IMR-90 (cell line): Measurements from ENCODE around the gene GP9. TPM values are rescaled to one million over a fixed set of nuclear protein-coding genes. Genes with fewer than 3 reads are reported as not detected.

Experiments used
- ATAC-seq: fragments of 200-7000 bp; cut with Tn5 transposase; 2 replicates; pipeline ENCODE4 v1.9.1; 2020; ENCODE audit warnings: low read depth, mild to moderate bottlenecking, moderate library complexity
- BruUV-seq: library from RNA; stranded (reverse); fragments of 400-500 nt; replicated peaks from 2 replicates; lab custom pipeline; 2021; lab: Mats Ljungman, UMichigan
- CTCF ChIA-PET: fragments of 300-600 bp; formaldehyde crosslinking; extraction: SDS; loops from one replicate; lab custom pipeline; 2021; ENCODE audit warnings: antibody characterized with exemption; lab: Yijun Ruan, JAX
- POLR2A ChIA-PET: fragments of 300-600 bp; sonication (Branson Sonifier 250); formaldehyde crosslinking; loops from one replicate; lab custom pipeline; 2022; ENCODE audit warnings: antibody characterized with exemption; ENCODE audit not compliant: unreplicated experiment; lab: Charles Lee
- DNase-seq: peaks from one replicate; pipeline ENCODE4 v3.0.0; 2013
- H2AFZ ChIP-seq: replicated peaks from 2 replicates; pipeline ENCODE3; 2013; ENCODE audit warnings: low read length, mild to moderate bottlenecking; ENCODE audit not compliant: poor library complexity
- H2AK5ac ChIP-seq: 2 replicates; pipeline ENCODE4 v1.6.1; 2013; ENCODE audit warnings: low read depth, low read length, inconsistent platforms
- H2AK9ac ChIP-seq: replicated peaks from 2 replicates; pipeline ENCODE3; 2013; ENCODE audit warnings: mild to moderate bottlenecking, low read depth, low read length, moderate library complexity; ENCODE audit not compliant: poor library complexity
- H2BK120ac ChIP-seq: 2 replicates; pipeline ENCODE4 v1.6.1; 2013; ENCODE audit warnings: low read depth, low read length, inconsistent platforms
- H2BK15ac ChIP-seq: 3 replicates; pipeline ENCODE4 v1.6.1; 2013; ENCODE audit warnings: low read depth, low read length, inconsistent platforms
- H2BK20ac ChIP-seq: 2 replicates; pipeline ENCODE4 v1.6.1; 2013; ENCODE audit warnings: low read depth, mild to moderate bottlenecking, inconsistent platforms, low read length, moderate library complexity
- H2BK5ac ChIP-seq: 2 replicates; pipeline ENCODE4 v1.6.1; 2013; ENCODE audit warnings: mild to moderate bottlenecking, low read depth, low read length, inconsistent platforms; ENCODE audit not compliant: poor library complexity, severe bottlenecking
- H3K14ac ChIP-seq: replicated peaks from 2 replicates; pipeline ENCODE4 v1.6.1; 2013; ENCODE audit warnings: low read depth, low read length, inconsistent platforms
- H3K18ac ChIP-seq: 2 replicates; pipeline ENCODE4 v1.6.1; 2013; ENCODE audit warnings: low read depth, low read length, control low read depth
- H3K23ac ChIP-seq: 2 replicates; pipeline ENCODE4 v1.6.1; 2013; ENCODE audit warnings: low read depth, low read length, inconsistent platforms
- H3K27ac ChIP-seq: 2 replicates; pipeline ENCODE4 v1.5.1; 2013; ENCODE audit warnings: mild to moderate bottlenecking, control low read depth, low read length; ENCODE audit not compliant: insufficient read depth
- H3K27me3 ChIP-seq: 2 replicates; pipeline ENCODE4 v1.6.1; 2013; ENCODE audit warnings: low read length; ENCODE audit not compliant: control insufficient read depth, insufficient read depth
- H3K36me3 ChIP-seq: 2 replicates; pipeline ENCODE4 v1.6.1; 2013; ENCODE audit warnings: low read length, mixed read lengths; ENCODE audit not compliant: control insufficient read depth, insufficient read depth
- H3K4ac ChIP-seq: 2 replicates; pipeline ENCODE4 v1.6.1; 2013; ENCODE audit warnings: low read depth, low read length, inconsistent platforms
- H3K4me1 ChIP-seq: 2 replicates; pipeline ENCODE4 v1.6.1; 2013; ENCODE audit warnings: low read length, mixed read lengths; ENCODE audit not compliant: control insufficient read depth, insufficient read depth
- H3K4me2 ChIP-seq: 2 replicates; pipeline ENCODE4 v1.6.1; 2013; ENCODE audit warnings: low read depth, mild to moderate bottlenecking, control low read depth, low read length, moderate library complexity
- H3K4me3 ChIP-seq: 2 replicates; pipeline ENCODE4 v1.5.1; 2013; ENCODE audit warnings: low read depth, mild to moderate bottlenecking, control low read depth, low read length, moderate library complexity; ENCODE audit not compliant: insufficient read depth
- H3K56ac ChIP-seq: 2 replicates; pipeline ENCODE4 v1.6.1; 2013; ENCODE audit warnings: low read length, inconsistent platforms; ENCODE audit not compliant: insufficient read depth; ENCODE audit errors: extremely low read depth
- H3K79me1 ChIP-seq, 2 experiments: 2 replicates each; pipeline ENCODE4 v1.6.1; 2013; ENCODE audit warnings: low read length in 2 of 2, inconsistent platforms in 1 of 2, low read depth in 1 of 2
- H3K9ac ChIP-seq: 2 replicates; pipeline ENCODE4 v1.6.1; 2013; ENCODE audit warnings: low read depth, low read length, control low read depth
- H3K9me1 ChIP-seq: 2 replicates; pipeline ENCODE4 v1.6.1; 2013; ENCODE audit warnings: low read length, inconsistent platforms; ENCODE audit not compliant: insufficient read depth
- H3K9me3 ChIP-seq: 2 replicates; pipeline ENCODE4 v1.6.1; 2013; ENCODE audit warnings: low read length; ENCODE audit not compliant: control insufficient read depth, insufficient read depth
- H4K20me1 ChIP-seq: 2 replicates; pipeline ENCODE4 v1.6.1; 2013; ENCODE audit warnings: low read length, inconsistent platforms; ENCODE audit not compliant: insufficient read depth
- H4K5ac ChIP-seq: 2 replicates; pipeline ENCODE4 v1.6.1; 2013; ENCODE audit warnings: mild to moderate bottlenecking, low read depth, low read length, control low read depth
- H4K8ac ChIP-seq, 2 experiments: 2 replicates each; pipeline ENCODE4 v1.6.1; 2013; ENCODE audit warnings: low read depth in 2 of 2, low read length in 2 of 2, control low read depth in 1 of 2, inconsistent platforms in 1 of 2
- H4K91ac ChIP-seq: 2 replicates; pipeline ENCODE4 v1.6.1; 2013; ENCODE audit warnings: low read depth, low read length, inconsistent platforms; ENCODE audit not compliant: insufficient read depth
- FOS ChIP-seq: fragments of 150-350 bp; IDR thresholded peaks from 2 replicates; pipeline ENCODE4 v1.6.1; 2016; ENCODE audit warnings: low read depth, low read length
- POLR2A ChIP-seq: IDR thresholded peaks from 2 replicates; pipeline ENCODE4 v1.6.1; 2012; ENCODE audit warnings: mild to moderate bottlenecking, low read depth, low read length
- RAD21 ChIP-seq: IDR thresholded peaks from 2 replicates; pipeline ENCODE4 v1.6.1; 2012; ENCODE audit warnings: low read length, improper control_type of control experiment
- RCOR1 ChIP-seq: IDR thresholded peaks from 2 replicates; pipeline ENCODE4 v1.6.1; 2012; ENCODE audit warnings: mild to moderate bottlenecking, low read length, improper control_type of control experiment; ENCODE audit not compliant: insufficient replicate concordance
- RFX5 ChIP-seq: IDR thresholded peaks from 2 replicates; pipeline ENCODE4 v1.8.0; 2012; ENCODE audit warnings: low read depth, mild to moderate bottlenecking, low read length, moderate library complexity
- SMC3 ChIP-seq: fragments of 150-350 bp; IDR thresholded peaks from 2 replicates; pipeline ENCODE4 v1.6.1; 2016; ENCODE audit warnings: low read depth, mild to moderate bottlenecking, antibody characterized with exemption, low read length, moderate library complexity
- WGBS, 2 experiments: methylation state at CpG; one replicate each; pipeline versions ENCODE4 v1.1.5 to v1.1.7; 2013; ENCODE audit warnings: missing lambda C conversion rate in 2 of 2; ENCODE audit not compliant: insufficient read length in 1 of 2; ENCODE audit errors: extremely low coverage in 2 of 2; 5-methylcytosine and 5-hydroxymethylcytosine counted together
- dilution Hi-C: fragments of 300-500 bp; cut with HindIII; formaldehyde crosslinking; loops from one replicate; pipeline ENCODE4 v1.14.3; 2018; ENCODE audit warnings: low sequenced_read_pairs; ENCODE audit not compliant: unreplicated experiment
- in situ Hi-C: fragments of 300-500 bp; cut with MboI; formaldehyde crosslinking; loops from 3 replicates; pipeline ENCODE4 v1.14.3; 2019; ENCODE audit warnings: low sequenced_read_pairs, inconsistent platforms, mixed read lengths
- intact Hi-C: fragments of 100-400 bp; cut with micrococcal nuclease; formaldehyde crosslinking; loops from 2 replicates; pipeline ENCODE4 v1.10.0; 2022
- polyA plus RNA-seq, 3 experiments: library from polyadenylated mRNA; depleted of rRNA; stranded (reverse); fragments of >200 nt; gene quantifications; 2 replicates each; pipeline ENCODE4 v1.2.3, GENCODE V29; 2012; ENCODE audit warnings: low replicate concordance in 1 of 3
- total RNA-seq: library from RNA; depleted of rRNA; stranded (reverse); fragments of >200 nt; gene quantifications from 2 replicates; pipeline ENCODE4 v1.2.3, GENCODE V29; 2012
- TF ChIP-seq, protein P1 (sequence below): fragments of 150-350 bp; IDR thresholded peaks from 2 replicates; pipeline ENCODE4 v1.6.1; 2017; ENCODE audit warnings: mild to moderate bottlenecking, antibody characterized with exemption, low read length, low read depth

GP9 gene
- total and polyA plus RNA-seq, 2 of the 4 experiments (the other 2 are of a cell fraction) = not detected

DNA sequence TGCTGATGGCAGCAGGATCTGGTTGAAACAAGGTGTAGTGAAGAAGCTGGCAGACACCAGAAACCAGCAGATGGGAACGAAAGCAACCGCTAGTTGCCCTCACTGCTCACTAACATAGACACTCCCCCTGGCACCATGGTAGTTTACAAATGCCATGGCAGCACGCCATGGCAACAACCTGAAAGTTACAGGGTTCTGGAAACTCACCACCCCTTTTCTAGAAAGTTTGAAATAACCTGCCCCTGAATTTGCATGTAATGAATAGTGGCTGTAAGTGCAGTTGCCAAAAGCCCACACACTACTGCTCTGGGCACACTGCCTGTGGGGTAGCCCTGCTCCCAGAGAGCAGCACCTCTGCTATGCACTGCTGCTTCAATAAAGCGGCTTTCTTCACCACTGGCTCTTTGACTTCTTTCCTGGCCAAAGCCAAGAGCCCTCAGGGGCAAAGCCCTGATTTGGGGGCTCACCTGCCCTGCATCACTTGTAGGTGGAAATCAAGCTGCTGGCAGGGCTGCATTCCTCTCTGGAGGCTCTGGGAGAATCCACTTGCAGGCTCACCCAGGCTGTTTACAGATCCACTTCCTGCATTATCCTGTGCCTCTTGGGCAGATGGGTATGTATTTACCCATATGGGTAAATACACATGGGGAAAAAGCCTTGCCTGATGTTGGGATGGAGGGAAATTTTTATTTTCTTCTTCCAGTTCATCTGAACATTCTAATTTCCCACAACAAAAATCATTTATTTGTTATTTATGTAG, 2.0 kb upstream of the GP9 start:
- Histone ChIP-seq H3K27ac (no peak overlapping the region), H3K56ac (no peak overlapping the region), H3K18ac (no peak overlapping the region), H3K4ac (no peak overlapping the region), H2BK5ac (no peak overlapping the region), H2AK5ac (no peak overlapping the region), H3K14ac (no peak overlapping the region), H4K20me1 (no peaks in the 10 kb centered on the region), H3K23ac (no peak overlapping the region), H3K27me3 (peaks cover 28% of the 10 kb centered on the region), H3K9me3 (no peaks in the 10 kb centered on the region), H2AK9ac (no peak overlapping the region), H4K5ac (no peak overlapping the region), H2BK120ac (no peak overlapping the region), H2BK15ac (no peak overlapping the region), H3K9me1 (no peaks in the 10 kb centered on the region), H3K4me3 (no peak overlapping the region), H2BK20ac (no peak overlapping the region), H2AFZ (no peak overlapping the region), H3K79me1 (no peaks in the 10 kb centered on the region), H4K8ac (no peak overlapping the region), H3K4me1 (peaks cover 2% of the 10 kb centered on the region; the same call in 1 of the 2 replicates), H3K9ac (no peak overlapping the region), H3K36me3 (no peaks in the 10 kb centered on the region), H3K4me2 (no peak overlapping the region), H4K91ac (no peak overlapping the region)
- intact Hi-C loops (loop anchor here (10.0 kb wide), 1 partner anchor 56 kb away; no protein-coding TSS in a partner anchor), in situ Hi-C loops (loop anchor here (10.0 kb wide), 1 partner anchor 186 kb away; the partner anchor contains the start of gene COPG1), dilution Hi-C loops (no loop called here)
- ChIA-PET CTCF (interaction anchor here (0.5 kb wide), 1 partner anchor 88 kb away, joined by 3 read pairs; no protein-coding TSS in a partner anchor), POLR2A (interaction anchor here (0.5 kb wide), 1 partner anchor 78 kb away, joined by 5 read pairs; no protein-coding TSS in a partner anchor)
- DNase-seq = no peak
- BruUV-seq = no TSS peak
- 20% methylated on average over 1 of the region's 4 CpGs; no CpG with 5 or more reads in 1 of the 2 experiments for WGBS, 2 experiments
- ATAC-seq = peak; percentile 57
- no peak for TF ChIP-seq POLR2A
- TF ChIP-seq SMC3 = no peak
- no peak for TF ChIP-seq RCOR1
- no peak for TF ChIP-seq RAD21
- TF ChIP-seq RFX5 = no peak
- TF ChIP-seq, protein P1, sequence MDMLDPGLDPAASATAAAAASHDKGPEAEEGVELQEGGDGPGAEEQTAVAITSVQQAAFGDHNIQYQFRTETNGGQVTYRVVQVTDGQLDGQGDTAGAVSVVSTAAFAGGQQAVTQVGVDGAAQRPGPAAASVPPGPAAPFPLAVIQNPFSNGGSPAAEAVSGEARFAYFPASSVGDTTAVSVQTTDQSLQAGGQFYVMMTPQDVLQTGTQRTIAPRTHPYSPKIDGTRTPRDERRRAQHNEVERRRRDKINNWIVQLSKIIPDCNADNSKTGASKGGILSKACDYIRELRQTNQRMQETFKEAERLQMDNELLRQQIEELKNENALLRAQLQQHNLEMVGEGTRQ = no peak
- no peak for TF ChIP-seq FOS
